Testis (tissue), 5 donors: ENCODE measurements around the gene BGLAP. TPM values are rescaled to one million over a fixed set of nuclear protein-coding genes. Genes with fewer than 3 reads are reported as not detected.

ENCODE experiments used
- DNase-seq: peaks from one replicate; pipeline ENCODE4 v3.0.0-alpha.2; 2019
- H3K27ac ChIP-seq, 2 donors: fragments of 200-600 bp; sonication (generic); one replicate each; pipeline ENCODE4 v1.5.1; 2019
- H3K27me3 ChIP-seq: fragments of 200-600 bp; sonication (generic); one replicate; pipeline ENCODE4 v1.5.1; 2019
- H3K36me3 ChIP-seq: fragments of 200-600 bp; sonication (generic); one replicate; pipeline ENCODE4 v1.5.1; 2017; ENCODE audit warnings: low read depth; ENCODE audit errors: missing control alignments
- H3K4me1 ChIP-seq: fragments of 200-600 bp; sonication (generic); one replicate; pipeline ENCODE4 v1.5.1; 2019
- H3K4me3 ChIP-seq, 2 donors: fragments of 200-600 bp; sonication (generic); one replicate each; pipeline ENCODE4 v1.5.1; 2017 to 2019
- H3K9me3 ChIP-seq: fragments of 200-600 bp; sonication (generic); one replicate; pipeline ENCODE4 v1.5.1; 2017
- POLR2A ChIP-seq: fragments of 450-650 bp; IDR thresholded peaks from one replicate; pipeline ENCODE4 v1.6.1; 2017; ENCODE audit warnings: antibody characterized with exemption, mild to moderate bottlenecking, moderate library complexity
- WGBS, 2 donors: methylation state at CpG; one replicate each; pipeline ENCODE4 v1.1.5; 2018; 5-methylcytosine and 5-hydroxymethylcytosine counted together
- intact Hi-C: fragments of 100-400 bp; cut with DNase I; formaldehyde crosslinking; loops from one replicate; pipeline ENCODE4 v1.15.1; 2023; ENCODE audit warnings: low total_unique reads
- long read RNA-seq, 2 donors: transcript quantifications; one replicate each; lab custom pipeline, GENCODE V29; 2026
- polyA plus RNA-seq: library from polyadenylated mRNA; stranded (reverse); fragments of 350-450 nt; fragmentation: Illumina TruSeq; extraction: RNeasy Lipid Tissue Mini Kit (QIAGEN cat#74804); gene quantifications from one replicate; pipeline ENCODE4 v1.2.3, GENCODE V29; 2014; ENCODE audit warnings: low read depth, low replicate concordance; ENCODE audit not compliant: insufficient read depth
- total RNA-seq, 2 donors: library from RNA; depleted of rRNA; stranded (reverse); fragments of >200 nt; gene quantifications; one replicate each; pipeline ENCODE4 v1.2.3, GENCODE V29; 2016
- TF ChIP-seq, protein P1 (sequence below), 3 experiments: fragments of 450-650 bp in 2 of 3; fragments of 200-600 bp in 1 of 3; sonication (generic) in 1 of 3; IDR thresholded peaks; one replicate each; pipeline ENCODE4 v1.5.1; 2016 to 2019; ENCODE audit warnings: antibody characterized with exemption in 3 of 3, mild to moderate bottlenecking in 2 of 3, moderate library complexity in 1 of 3

The BGLAP gene
- total RNA-seq (1 to 10 TPM; 1.1 to 1.5 TPM), polyA plus RNA-seq (not detected)
- long read RNA-seq, donor 1, partial matches to known transcripts: 0 of 1 reads
- long read RNA-seq, donor 1, other reads (novel, unspliced or antisense): 0 of 1 reads
- long read RNA-seq, donor 2: 0 reads

DNA sequence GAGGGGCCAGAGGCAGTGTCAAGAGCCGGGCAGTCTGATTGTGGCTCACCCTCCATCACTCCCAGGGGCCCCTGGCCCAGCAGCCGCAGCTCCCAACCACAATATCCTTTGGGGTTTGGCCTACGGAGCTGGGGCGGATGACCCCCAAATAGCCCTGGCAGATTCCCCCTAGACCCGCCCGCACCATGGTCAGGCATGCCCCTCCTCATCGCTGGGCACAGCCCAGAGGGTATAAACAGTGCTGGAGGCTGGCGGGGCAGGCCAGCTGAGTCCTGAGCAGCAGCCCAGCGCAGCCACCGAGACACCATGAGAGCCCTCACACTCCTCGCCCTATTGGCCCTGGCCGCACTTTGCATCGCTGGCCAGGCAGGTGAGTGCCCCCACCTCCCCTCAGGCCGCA, at the start of gene BGLAP:
BGLAP (plus strand) TSS at position 259 of the 400 bp plus-strand sequence; CDS start at position 307, 48 bp downstream.
- WGBS, 2 donors: 88 to 94% methylated on average over 2 to 14 of the region's 14 CpGs
- Histone ChIP-seq H3K4me3 (no peak within 1 kb of the TSS), H3K36me3 (no peaks in the 10 kb centered on the region), H3K4me1 (peaks cover 11% of the 10 kb centered on the region), H3K27ac (no peak within 1 kb of the TSS), H3K27me3 (no peaks in the 10 kb centered on the region), H3K9me3 (no peaks in the 10 kb centered on the region)
- DNase-seq: no peak
- intact Hi-C loops: no loop called here
- TF ChIP-seq, protein P1, sequence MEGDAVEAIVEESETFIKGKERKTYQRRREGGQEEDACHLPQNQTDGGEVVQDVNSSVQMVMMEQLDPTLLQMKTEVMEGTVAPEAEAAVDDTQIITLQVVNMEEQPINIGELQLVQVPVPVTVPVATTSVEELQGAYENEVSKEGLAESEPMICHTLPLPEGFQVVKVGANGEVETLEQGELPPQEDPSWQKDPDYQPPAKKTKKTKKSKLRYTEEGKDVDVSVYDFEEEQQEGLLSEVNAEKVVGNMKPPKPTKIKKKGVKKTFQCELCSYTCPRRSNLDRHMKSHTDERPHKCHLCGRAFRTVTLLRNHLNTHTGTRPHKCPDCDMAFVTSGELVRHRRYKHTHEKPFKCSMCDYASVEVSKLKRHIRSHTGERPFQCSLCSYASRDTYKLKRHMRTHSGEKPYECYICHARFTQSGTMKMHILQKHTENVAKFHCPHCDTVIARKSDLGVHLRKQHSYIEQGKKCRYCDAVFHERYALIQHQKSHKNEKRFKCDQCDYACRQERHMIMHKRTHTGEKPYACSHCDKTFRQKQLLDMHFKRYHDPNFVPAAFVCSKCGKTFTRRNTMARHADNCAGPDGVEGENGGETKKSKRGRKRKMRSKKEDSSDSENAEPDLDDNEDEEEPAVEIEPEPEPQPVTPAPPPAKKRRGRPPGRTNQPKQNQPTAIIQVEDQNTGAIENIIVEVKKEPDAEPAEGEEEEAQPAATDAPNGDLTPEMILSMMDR (IDR thresholded peaks at IDR 0.05): no peak
- no peak for TF ChIP-seq POLR2A

DNA sequence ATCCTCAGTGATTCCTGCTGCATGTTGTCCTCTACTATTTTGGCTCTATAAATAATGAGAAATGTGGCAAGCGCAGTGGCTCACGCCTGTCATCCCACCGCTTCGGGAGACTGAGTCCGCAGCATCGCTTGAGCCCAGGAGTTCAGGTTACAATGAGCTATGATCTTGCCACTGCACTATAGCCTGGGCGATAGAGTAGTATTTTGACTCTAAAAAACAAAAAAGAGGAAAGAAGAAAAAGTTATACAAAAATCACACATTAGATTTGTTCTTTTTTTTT, 48.8 kb upstream of the BGLAP start:
- no peak for DNase-seq
- Histone ChIP-seq H3K4me1 (peaks cover 9% of the 10 kb centered on the region), H3K36me3 (no peaks in the 10 kb centered on the region), H3K27me3 (no peaks in the 10 kb centered on the region), H3K4me3 (peak overlapping the region; percentile 79 to 88), H3K27ac (peak overlapping the region; percentile 16 to 31), H3K9me3 (no peaks in the 10 kb centered on the region)
- 63 to 69% methylated on average over 7 of the region's 7 CpGs for WGBS, 2 donors
- intact Hi-C loops: no loop called here
- TF ChIP-seq POLR2A: no peak
- TF ChIP-seq, protein P1 (IDR thresholded peaks at IDR 0.05): no peak

DNA sequence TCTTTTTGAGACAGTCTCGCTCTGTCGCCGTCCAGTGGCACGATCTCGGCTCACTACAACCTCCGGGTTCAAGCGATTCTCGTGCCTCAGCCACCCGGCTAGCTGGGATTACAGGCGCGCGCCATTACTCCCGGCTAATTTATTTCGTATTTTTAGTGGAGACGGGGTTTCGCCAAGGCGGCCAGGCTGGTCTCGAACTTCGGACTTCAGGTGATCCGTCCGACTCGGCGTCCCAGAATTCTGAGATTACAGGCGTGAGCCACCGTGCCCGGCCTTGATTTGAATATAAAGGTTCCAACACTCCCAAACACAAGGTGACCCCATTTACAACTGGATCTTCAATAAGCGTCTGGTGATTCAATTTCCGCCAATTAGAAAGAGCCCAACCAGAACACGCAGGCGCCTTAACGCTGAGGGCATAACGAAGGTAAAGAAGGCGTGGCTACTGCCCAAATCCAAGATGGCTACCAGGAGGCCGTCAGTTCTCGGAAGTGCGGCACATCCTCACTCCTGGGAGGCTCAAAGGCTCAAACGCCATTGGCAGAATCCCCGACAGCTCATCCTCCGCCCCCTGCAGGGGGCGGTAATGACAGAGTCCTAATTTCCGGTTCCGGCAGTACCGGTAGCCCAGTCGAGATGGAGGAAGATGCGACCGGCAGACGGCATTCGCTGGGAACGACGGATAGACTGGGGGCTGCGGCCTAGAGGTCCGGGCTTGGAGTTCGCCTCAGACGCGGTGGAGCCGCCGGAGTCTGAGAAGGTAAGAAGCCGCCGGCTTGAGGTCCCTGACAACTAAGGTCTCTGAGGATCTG, 48.3 kb upstream of the BGLAP start, which contains the start of gene SLC25A44:
SLC25A44 (plus strand) TSS at position 617 of the 812 bp plus-strand sequence. CDS start 5,744 bp downstream, outside the sequence.
- intact Hi-C loops: no loop called here
- H3K36me3 ChIP-seq: no peaks in the 10 kb centered on the region
- TF ChIP-seq, protein P1 (IDR thresholded peaks at IDR 0.05): peak; percentile 46 to 76 (median 67)
- no peak for TF ChIP-seq POLR2A
- DNase-seq: peak; percentile 98
- H3K27me3 ChIP-seq: no peaks in the 10 kb centered on the region
- H3K4me1 ChIP-seq: peaks cover 9% of the 10 kb centered on the region
- no peaks in the 10 kb centered on the region for H3K9me3 ChIP-seq
- peak within 1 kb of the TSS; percentile 33 to 58 for H3K27ac ChIP-seq
- WGBS, 2 donors: 3 to 5% methylated on average over 43 to 56 of the region's 59 CpGs
- peak within 1 kb of the TSS; percentile 79 to 88 for H3K4me3 ChIP-seq

DNA sequence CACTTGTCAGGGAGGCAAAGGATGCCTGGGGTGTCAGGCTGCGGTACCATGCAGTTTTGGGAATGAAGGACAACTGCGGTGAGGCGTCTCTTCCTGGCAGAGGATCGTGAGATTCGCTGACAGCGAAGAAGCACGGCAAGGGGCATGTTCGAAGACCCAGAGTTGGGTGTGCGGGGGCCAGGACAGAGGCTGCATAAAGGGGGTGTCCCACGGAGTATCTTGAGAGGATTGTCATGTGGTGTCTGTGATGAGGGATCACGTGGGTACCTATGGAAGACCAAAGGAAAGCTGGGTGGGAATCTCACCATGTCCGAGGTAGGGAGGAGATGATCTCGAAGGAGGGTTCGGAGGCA, 47.7 kb upstream of the BGLAP start:
- H3K27ac ChIP-seq: peak overlapping the region; percentile 33 to 58
- DNase-seq: peak; percentile 23
- 5 to 6% methylated on average over 11 to 14 of the region's 14 CpGs for WGBS, 2 donors
- no peaks in the 10 kb centered on the region for H3K9me3 ChIP-seq
- no peaks in the 10 kb centered on the region for H3K36me3 ChIP-seq
- intact Hi-C loops: no loop called here
- peaks cover 13% of the 10 kb centered on the region for H3K4me1 ChIP-seq
- no peaks in the 10 kb centered on the region for H3K27me3 ChIP-seq
- peak overlapping the region; percentile 79 to 88 for H3K4me3 ChIP-seq
- TF ChIP-seq, protein P1 (IDR thresholded peaks at IDR 0.05): no peak
- no peak for TF ChIP-seq POLR2A
